ENCODE measurements around the gene ITPR2. TPM values are rescaled to one million over a fixed set of nuclear protein-coding genes. Genes with fewer than 3 reads are reported as not detected.

ITPR2 gene
- polyA plus RNA-seq, 1 experiment: 3.4 TPM

- CTCF ChIA-PET: no interaction called here
- DNase-seq (ENCODE audit: low read depth, low spot score): no peak
- POLR2A ChIA-PET: no interaction called here
Measured at GRCh38 chr12:26744697-26745440, 88.1 kb downstream of the ITPR2 start.

GRCh38 chr12:26744042-26744626 lies 88.9 kb downstream of the ITPR2 start:
- CTCF ChIA-PET: no interaction called here
- Histone ChIP-seq H3K27ac (ENCODE audit: low read depth, low read length) (no peak overlapping the region), H3K9me3 (ENCODE audit: control insufficient read depth, insufficient read depth, low read length) (no peaks in the 10 kb centered on the region; the same call in 1 of the 2 replicates), H3K4me3 (ENCODE audit: low read depth, low read length) (no peak overlapping the region), H3K27me3 (ENCODE audit: control insufficient read depth, insufficient read depth, low read length) (no peaks in the 10 kb centered on the region)
- no peak for DNase-seq (ENCODE audit: low read depth, low spot score)
- POLR2A ChIA-PET: no interaction called here
- TF ChIP-seq CTCF (IDR thresholded peaks at IDR 0.05; ENCODE audit: low read depth, low read length): no peak

More at GRCh38 chr12:26744697-26745440, 88.1 kb downstream of the ITPR2 start:
- H3K9me3 ChIP-seq (ENCODE audit: control insufficient read depth, insufficient read depth, low read length): no peaks in the 10 kb centered on the region; the same call in 1 of the 2 replicates
- H3K27ac ChIP-seq (ENCODE audit: low read depth, low read length): no peak overlapping the region
- TF ChIP-seq CTCF (IDR thresholded peaks at IDR 0.05; ENCODE audit: low read depth, low read length): no peak
- no peaks in the 10 kb centered on the region for H3K27me3 ChIP-seq (ENCODE audit: control insufficient read depth, insufficient read depth, low read length)
- H3K4me3 ChIP-seq (ENCODE audit: low read depth, low read length): no peak overlapping the region

- POLR2A ChIA-PET: no interaction called here
- DNase-seq (ENCODE audit: low read depth, low spot score): no peak
- Histone ChIP-seq H3K9me3 (ENCODE audit: control insufficient read depth, insufficient read depth, low read length) (no peaks in the 10 kb centered on the region; the same call in 1 of the 2 replicates), H3K4me3 (ENCODE audit: low read depth, low read length) (no peak overlapping the region), H3K27me3 (ENCODE audit: control insufficient read depth, insufficient read depth, low read length) (no peaks in the 10 kb centered on the region), H3K27ac (ENCODE audit: low read depth, low read length) (no peak overlapping the region)
- no peak for TF ChIP-seq CTCF (IDR thresholded peaks at IDR 0.05; ENCODE audit: low read depth, low read length)
- CTCF ChIA-PET: no interaction called here
Measured at GRCh38 chr12:26741584-26742227, 91.3 kb downstream of the ITPR2 start.

GRCh38 chr12:26740991-26741390 lies 92.0 kb downstream of the ITPR2 start:
- TF ChIP-seq CTCF (IDR thresholded peaks at IDR 0.05; ENCODE audit: low read depth, low read length): no peak
- ChIA-PET POLR2A (no interaction called here), CTCF (no interaction called here)
- no peaks in the 10 kb centered on the region for H3K27me3 ChIP-seq (ENCODE audit: control insufficient read depth, insufficient read depth, low read length)
- DNase-seq (ENCODE audit: low read depth, low spot score): no peak
- no peak overlapping the region for H3K27ac ChIP-seq (ENCODE audit: low read depth, low read length)
- H3K4me3 ChIP-seq (ENCODE audit: low read depth, low read length): no peak overlapping the region
- no peaks in the 10 kb centered on the region; the same call in 1 of the 2 replicates for H3K9me3 ChIP-seq (ENCODE audit: control insufficient read depth, insufficient read depth, low read length)

GRCh38 chr12:26740348-26740747 lies 92.6 kb downstream of the ITPR2 start:
- no peak for DNase-seq (ENCODE audit: low read depth, low spot score)
- Histone ChIP-seq H3K4me3 (ENCODE audit: low read depth, low read length) (no peak overlapping the region), H3K27me3 (ENCODE audit: control insufficient read depth, insufficient read depth, low read length) (no peaks in the 10 kb centered on the region), H3K9me3 (ENCODE audit: control insufficient read depth, insufficient read depth, low read length) (no peaks in the 10 kb centered on the region; the same call in 1 of the 2 replicates), H3K27ac (ENCODE audit: low read depth, low read length) (no peak overlapping the region)
- no peak for TF ChIP-seq CTCF (IDR thresholded peaks at IDR 0.05; ENCODE audit: low read depth, low read length)
- ChIA-PET POLR2A (no interaction called here), CTCF (no interaction called here)
